Erythroblast (primary cell): ENCODE data around the gene CKAP2.
"Not testable (repeated sequence)": the region's sequence is repeated elsewhere in the genome, so short reads cannot be mapped to it uniquely, and the experiment has no call there.

Source experiments
- DNase-seq, 2 experiments: peaks; one replicate each; lab custom pipeline; 2025; lab: John Stamatoyannopoulos, UW

The CKAP2 gene

DNA sequence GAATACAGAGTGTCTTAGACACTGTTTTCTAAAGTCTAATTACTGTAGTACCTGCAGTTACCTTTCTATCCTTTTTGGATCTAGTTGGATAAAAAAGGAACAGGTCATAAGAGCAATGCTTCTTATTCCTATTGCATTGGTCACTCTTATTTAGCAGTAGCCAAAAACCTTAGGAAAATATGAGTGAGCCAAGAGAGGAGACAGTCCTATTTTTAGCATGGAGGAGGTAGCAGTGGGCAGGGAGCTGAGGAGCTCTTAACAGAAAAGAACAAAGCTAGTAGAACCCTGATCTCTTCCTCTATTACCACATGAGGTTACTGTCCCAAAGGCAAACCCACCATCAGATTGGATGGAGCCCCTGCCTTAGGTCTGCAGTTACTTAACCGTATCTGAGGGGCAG lies 50.6 kb downstream of the CKAP2 start:
- not testable (repeated sequence) for DNase-seq

DNA sequence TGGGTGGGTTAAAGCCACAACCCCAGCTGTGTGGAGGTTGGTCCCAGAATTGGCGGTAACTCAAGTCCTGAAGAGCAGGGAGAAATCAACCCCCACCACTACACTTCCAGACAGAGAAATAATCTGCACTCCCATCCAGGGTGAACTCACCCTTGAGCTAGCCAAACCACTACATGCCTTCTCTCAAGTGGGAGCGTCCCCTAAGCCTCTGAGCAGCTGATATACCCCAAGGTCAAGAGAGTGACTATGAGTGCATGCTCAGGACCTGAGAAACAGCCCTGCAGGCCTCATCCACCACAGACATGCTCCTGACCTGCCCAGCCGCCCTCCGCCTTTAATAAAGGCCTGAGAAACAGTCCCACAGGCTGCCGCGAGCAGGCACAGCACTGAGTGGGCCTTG lies 54.3 kb downstream of the CKAP2 start:
- not testable (repeated sequence) for DNase-seq

DNA sequence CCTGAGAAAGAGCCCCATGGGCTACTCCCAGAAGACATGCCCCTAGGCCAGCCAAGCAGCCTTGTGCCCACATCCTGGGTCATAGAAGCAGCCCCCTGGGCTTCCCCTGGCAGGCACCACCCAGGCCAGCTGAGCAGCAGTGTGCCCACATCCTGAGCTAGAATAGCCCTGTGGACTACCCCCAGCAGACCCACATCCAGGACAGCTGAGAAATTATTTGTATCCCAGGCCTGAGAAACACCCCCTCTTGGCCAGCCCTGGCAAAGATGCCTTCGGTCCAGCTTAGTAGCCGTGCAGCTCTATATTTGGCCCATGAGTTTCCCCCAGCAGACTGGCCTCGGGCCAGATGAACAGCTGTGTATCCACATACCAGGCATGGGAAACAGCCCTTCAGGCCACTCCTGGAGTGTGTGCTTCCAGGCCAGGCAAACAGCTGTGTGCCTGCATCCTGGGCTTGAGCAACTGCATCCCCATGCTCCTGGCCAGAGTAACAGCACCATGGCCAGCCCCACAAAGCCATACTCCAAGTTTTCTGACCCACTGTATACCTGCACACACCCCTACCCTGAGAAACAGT lies 55.0 kb downstream of the CKAP2 start:
- DNase-seq, result not testable (repeated sequence)

DNA sequence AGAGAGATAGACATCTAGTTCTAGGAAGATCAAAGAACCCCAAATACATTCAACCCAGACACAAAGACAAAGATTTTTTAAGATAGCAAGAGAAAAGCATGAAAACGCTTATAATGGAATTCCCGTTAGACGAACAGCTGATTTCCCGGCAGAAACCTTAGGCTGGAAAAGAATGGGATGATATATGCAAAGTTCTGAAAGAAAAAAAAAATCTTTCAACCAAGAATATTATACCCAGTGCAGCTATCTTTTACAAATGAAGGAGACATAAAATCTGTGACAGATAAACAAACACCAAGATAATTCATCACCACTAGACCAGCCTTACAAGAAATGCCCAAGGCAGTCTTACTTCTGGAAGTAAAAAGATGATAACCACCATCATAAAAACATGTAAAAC lies 56.3 kb downstream of the CKAP2 start:
- peak in 1 of 2 experiments; percentile 2 for DNase-seq

DNA sequence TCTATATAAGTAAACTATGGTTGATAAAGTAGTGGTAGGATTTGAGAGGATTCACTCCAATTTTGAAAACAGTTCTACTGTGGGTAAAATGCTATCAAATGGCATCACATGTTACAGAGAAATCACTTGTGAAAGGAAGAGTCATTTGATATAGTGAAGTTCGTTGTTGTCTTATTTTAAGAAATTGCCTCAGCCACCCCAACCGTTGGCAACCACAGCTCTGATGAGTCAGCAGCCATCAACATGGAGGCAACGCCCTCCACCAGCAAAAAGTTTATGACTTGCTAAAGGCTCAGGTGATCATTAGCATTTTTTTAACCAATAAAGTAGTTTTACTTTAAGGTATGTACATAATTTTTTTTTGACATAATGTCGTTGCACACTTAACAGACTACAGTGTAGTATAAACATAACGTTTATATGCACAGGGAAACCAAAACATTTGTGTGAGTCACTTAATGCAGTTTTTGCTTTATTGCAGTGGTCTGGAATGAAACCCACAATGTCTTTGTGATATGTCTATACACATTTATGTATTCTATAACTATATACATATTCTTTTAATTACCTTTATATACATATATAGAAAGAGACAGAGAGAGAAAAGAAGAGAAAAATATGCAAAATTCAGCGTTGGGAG lies 58.8 kb downstream of the CKAP2 start:
- peak; percentile 87 to 91 for DNase-seq

DNA sequence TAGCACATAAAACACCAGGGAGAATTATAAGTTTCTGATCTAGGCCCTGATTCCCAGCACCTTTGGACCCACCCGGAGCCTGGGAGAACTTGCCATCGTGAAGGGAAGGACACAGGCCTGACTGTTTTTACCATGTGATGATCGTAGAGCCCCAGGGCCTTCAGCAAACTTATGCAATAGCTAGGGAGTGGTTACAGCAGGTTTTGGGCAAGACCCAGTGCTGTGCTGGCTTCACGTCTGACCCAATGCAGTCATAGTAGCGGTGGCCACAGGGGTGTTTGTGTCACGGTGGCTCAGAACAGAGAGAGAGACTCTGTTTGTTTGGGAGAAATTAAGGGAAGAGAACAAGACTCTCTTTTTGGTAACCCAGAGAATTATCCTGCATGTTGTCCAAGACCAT lies 68.0 kb downstream of the CKAP2 start:
- DNase-seq, result not testable (repeated sequence)
